ENCODE measurements around the gene PRR23C. TPM values are rescaled to one million over a fixed set of nuclear protein-coding genes. Genes with fewer than 3 reads are reported as not detected.

The PRR23C gene
- total RNA-seq, 1 experiment from 2014 or later = not detected

GRCh38 chr3:139005356-139005993, 39.2 kb downstream of the PRR23C start:
- DNase-seq (ENCODE audit: low read depth) = no peak

- no peak for DNase-seq (ENCODE audit: low read depth)
Measured at GRCh38 chr3:138995706-138996105, 49.0 kb downstream of the PRR23C start.

Other genes with a start within 250 kb of the PRR23C start
- gene PIK3CB, start 210.0 kb downstream of the PRR23C start, total RNA-seq (2014; rRNA removed) = 6.6 and 10.2 TPM in 2 replicates
- 6.3 and 7.4 TPM in 2 replicates for gene FOXL2, start 97.8 kb downstream of the PRR23C start, total RNA-seq (2014; rRNA removed)
- 2.9 and 4.0 TPM in 2 replicates for gene FOXL2NB, start 97.7 kb downstream of the PRR23C start, total RNA-seq (2014; rRNA removed)
- gene PRR23A, start 38.6 kb downstream of the PRR23C start, total RNA-seq (2014; rRNA removed) = not detected in 2 replicates
- gene PRR23B, start 24.0 kb downstream of the PRR23C start, total RNA-seq (2014; rRNA removed) = not detected in 2 replicates

Measured in LHCN-M2 (cell line).